ENCODE results near the gene MXRA7.
A peak's percentile ranks its signal among the peaks of the same experiment; 100 is the strongest.

GRCh38 chr17:76714822-76715495 is 4.2 kb upstream of the MXRA7 start:
- TF ChIP-seq NFIC (IDR thresholded peaks at IDR 0.05; ENCODE audit: borderline replicate concordance), result no peak
- TF ChIP-seq CHD2 (IDR thresholded peaks at IDR 0.05; ENCODE audit: low read length, partially characterized antibody), result peak; percentile 15
- no peak for TF ChIP-seq TAF1 (IDR thresholded peaks at IDR 0.05; ENCODE audit: borderline replicate concordance, low read depth, low read length)
- TF ChIP-seq YY1 (IDR thresholded peaks at IDR 0.05; ENCODE audit: low read depth), result no peak
- peak; percentile 100 for TF ChIP-seq CTCF (IDR thresholded peaks at IDR 0.05)
- no peak for TF ChIP-seq EP300 (IDR thresholded peaks at IDR 0.05; ENCODE audit: borderline replicate concordance in 1 of 2, low read depth in 1 of 2, low read length in 1 of 2)
- no peak for TF ChIP-seq EZH2phosphoT487 (IDR thresholded peaks at IDR 0.05; ENCODE audit: borderline replicate concordance, low read depth)
- peak; percentile 81 for TF ChIP-seq RAD21 (IDR thresholded peaks at IDR 0.05; ENCODE audit: low read length)
- TF ChIP-seq SMC3 (IDR thresholded peaks at IDR 0.05; ENCODE audit: low read depth, low read length), result peak; percentile 71
- no peak for TF ChIP-seq POLR2AphosphoS5 (IDR thresholded peaks at IDR 0.05; ENCODE audit: low read depth, low read length)
- TF ChIP-seq SIN3A (IDR thresholded peaks at IDR 0.05; ENCODE audit: borderline replicate concordance, low read depth, low read length), result no peak

Data from SK-N-SH (cell line).